H9 (cell line): ENCODE data around the gene DUOX2. TPM values are rescaled to one million over a fixed set of nuclear protein-coding genes. Genes with fewer than 3 reads are reported as not detected.

Experiments
- DNase-seq: peaks from one replicate; pipeline ENCODE4 v3.0.0-alpha.2; 2017
- H2AFZ ChIP-seq: one replicate; pipeline ENCODE4 v1.6.1; 2013; ENCODE audit warnings: mild to moderate bottlenecking, low read length, control low read depth, moderate library complexity
- H2AK5ac ChIP-seq: 2 replicates; pipeline ENCODE4 v1.6.1; 2013; ENCODE audit warnings: low read length, control low read depth, mixed read lengths; ENCODE audit not compliant: insufficient read length
- H2BK120ac ChIP-seq: one replicate; pipeline ENCODE4 v1.6.1; 2013; ENCODE audit warnings: low read depth, mild to moderate bottlenecking, low read length, control low read depth, inconsistent platforms; ENCODE audit not compliant: poor library complexity, severe bottlenecking
- H2BK12ac ChIP-seq: 2 replicates; pipeline ENCODE4 v1.6.1; 2013; ENCODE audit warnings: low read length, control low read depth, mixed read lengths, low read depth; ENCODE audit not compliant: insufficient read length
- H2BK15ac ChIP-seq: 2 replicates; pipeline ENCODE4 v1.6.1; 2013; ENCODE audit warnings: low read depth, low read length, control low read depth
- H2BK20ac ChIP-seq: one replicate; pipeline ENCODE4 v1.6.1; 2013; ENCODE audit warnings: low read depth, mild to moderate bottlenecking, low read length, control low read depth, inconsistent platforms; ENCODE audit not compliant: poor library complexity, severe bottlenecking
- H2BK5ac ChIP-seq: 2 replicates; pipeline ENCODE4 v1.6.1; 2013; ENCODE audit warnings: low read length, control low read depth, mixed read lengths; ENCODE audit not compliant: insufficient read length
- H3K14ac ChIP-seq: 2 replicates; pipeline ENCODE4 v1.6.1; 2013; ENCODE audit warnings: low read length, control low read depth; ENCODE audit not compliant: insufficient read depth
- H3K18ac ChIP-seq: 2 replicates; pipeline ENCODE4 v1.6.1; 2013; ENCODE audit warnings: low read depth, mild to moderate bottlenecking, mixed read lengths, low read length, control low read depth; ENCODE audit not compliant: insufficient read length
- H3K23ac ChIP-seq: 2 replicates; pipeline ENCODE4 v1.6.1; 2013; ENCODE audit warnings: low read length, control low read depth, mixed read lengths, low read depth; ENCODE audit not compliant: insufficient read length
- H3K23me2 ChIP-seq: 2 replicates; pipeline ENCODE4 v1.6.1; 2013; ENCODE audit warnings: low read depth, mild to moderate bottlenecking, mixed read lengths, low read length, control low read depth; ENCODE audit not compliant: insufficient read length, poor library complexity, severe bottlenecking
- H3K27ac ChIP-seq: 2 replicates; pipeline ENCODE4 v1.5.1; 2013; ENCODE audit warnings: low read length, control low read depth, mixed read lengths, low read depth; ENCODE audit not compliant: insufficient read length
- H3K27me3 ChIP-seq: 2 replicates; pipeline ENCODE4 v1.6.1; 2013; ENCODE audit warnings: low read length, control low read depth, inconsistent platforms; ENCODE audit not compliant: insufficient read depth
- H3K4ac ChIP-seq: 2 replicates; pipeline ENCODE4 v1.6.1; 2013; ENCODE audit warnings: low read depth, mild to moderate bottlenecking, control low read depth, inconsistent platforms, low read length, moderate library complexity
- H3K4me1 ChIP-seq: 2 replicates; pipeline ENCODE4 v1.6.1; 2013; ENCODE audit warnings: low read length, control low read depth, inconsistent platforms; ENCODE audit not compliant: insufficient read depth
- H3K4me2 ChIP-seq: 2 replicates; pipeline ENCODE4 v1.6.1; 2013; ENCODE audit warnings: low read length, control low read depth, mixed read lengths; ENCODE audit not compliant: insufficient read length, insufficient read depth
- H3K56ac ChIP-seq: 2 replicates; pipeline ENCODE4 v1.6.1; 2013; ENCODE audit warnings: low read depth, mild to moderate bottlenecking, mixed read lengths, low read length, control low read depth; ENCODE audit not compliant: insufficient read length
- H3K79me1 ChIP-seq: 2 replicates; pipeline ENCODE4 v1.6.1; 2013; ENCODE audit warnings: low read depth, mild to moderate bottlenecking, moderate library complexity, low read length, control low read depth, inconsistent platforms; ENCODE audit not compliant: insufficient read depth, poor library complexity, severe bottlenecking
- H3K79me2 ChIP-seq: 2 replicates; pipeline ENCODE4 v1.6.1; 2013; ENCODE audit warnings: low read length, control low read depth, inconsistent platforms; ENCODE audit not compliant: insufficient read depth
- H3K9ac ChIP-seq: 2 replicates; pipeline ENCODE4 v1.6.1; 2013; ENCODE audit warnings: low read length, control low read depth, mixed read lengths; ENCODE audit not compliant: insufficient read length; ENCODE audit errors: extremely low read depth
- H3K9me3 ChIP-seq: one replicate; pipeline ENCODE4 v1.6.1; 2013; ENCODE audit warnings: low read depth, low read length, inconsistent platforms; ENCODE audit not compliant: control insufficient read depth
- H3T11ph ChIP-seq: one replicate; pipeline ENCODE4 v1.6.1; 2013; ENCODE audit warnings: mild to moderate bottlenecking, low read length, control low read depth, inconsistent platforms
- H4K20me1 ChIP-seq: one replicate; pipeline ENCODE4 v1.6.1; 2013; ENCODE audit not compliant: control insufficient read depth, insufficient read length, insufficient read depth
- H4K5ac ChIP-seq: 2 replicates; pipeline ENCODE4 v1.6.1; 2013; ENCODE audit warnings: low read depth, mild to moderate bottlenecking, mixed read lengths, low read length, control low read depth; ENCODE audit not compliant: insufficient read length
- H4K8ac ChIP-seq: replicated peaks from 2 replicates; pipeline ENCODE4 v1.6.1; 2013; ENCODE audit warnings: low read length, control low read depth, mixed read lengths, low read depth; ENCODE audit not compliant: insufficient read length
- H4K91ac ChIP-seq: 2 replicates; pipeline ENCODE4 v1.6.1; 2013; ENCODE audit warnings: low read depth, mild to moderate bottlenecking, moderate library complexity, mixed read lengths, low read length, control low read depth; ENCODE audit not compliant: insufficient read length
- H3K27ac Mint-ChIP-seq, 3 experiments: 2 replicates in 2 of 3; 3 replicates in 1 of 3; pipeline ENCODE4 v1.8.0; 2020 to 2021; ENCODE audit warnings: mixed read lengths in 3 of 3, mild to moderate bottlenecking in 1 of 3, moderate library complexity in 1 of 3
- H3K27me3 Mint-ChIP-seq: 2 replicates; pipeline ENCODE4 v1.8.0; 2021; ENCODE audit warnings: low read depth, mild to moderate bottlenecking, moderate library complexity, mixed read lengths
- H3K36me3 Mint-ChIP-seq, 3 experiments: 2 replicates in 2 of 3; 3 replicates in 1 of 3; pipeline ENCODE4 v1.8.0; 2020 to 2021; ENCODE audit warnings: low read depth in 3 of 3, mixed read lengths in 3 of 3; ENCODE audit not compliant: insufficient read depth in 1 of 3
- H3K4me1 Mint-ChIP-seq, 2 experiments: 2 replicates each; pipeline ENCODE4 v1.8.0; 2020; ENCODE audit warnings: mixed read lengths in 2 of 2
- H3K4me3 Mint-ChIP-seq, 2 experiments: 2 replicates in 1 of 2; 3 replicates in 1 of 2; pipeline ENCODE4 v1.8.0; 2020 to 2021; ENCODE audit warnings: mild to moderate bottlenecking in 2 of 2, mixed read lengths in 2 of 2, moderate library complexity in 1 of 2
- H3K9me3 Mint-ChIP-seq, 2 experiments: 2 replicates in 1 of 2; 3 replicates in 1 of 2; pipeline ENCODE4 v1.8.0; 2020; ENCODE audit warnings: mild to moderate bottlenecking in 2 of 2, mixed read lengths in 2 of 2, moderate library complexity in 1 of 2
- CTCF ChIP-seq: fragments of 200-600 bp; sonication (generic); conservative IDR thresholded peaks from 3 replicates; pipeline ENCODE4 v1.8.0; 2021; ENCODE audit warnings: antibody characterized with exemption, mild to moderate bottlenecking
- WGBS: extraction: QIAGEN DNeasy Blood & Tissue Kit; methylation state at CpG from one replicate; pipeline ENCODE4 v1.1.7; 2013; ENCODE audit warnings: missing lambda C conversion rate, low lambda C conversion rate, mixed read lengths; ENCODE audit not compliant: insufficient read length; ENCODE audit errors: extremely low coverage; 5-methylcytosine and 5-hydroxymethylcytosine counted together
- total RNA-seq: library from RNA; stranded (reverse); gene quantifications from 2 replicates; pipeline ENCODE4 v1.2.1, GENCODE V29; 2021

Gene DUOX2
- total RNA-seq, 1 experiment from 2014 or later: 0.42 TPM

GRCh38 chr15:45156744-45157455, 42.9 kb upstream of the DUOX2 start:
- no peak overlapping the region for H3K4ac ChIP-seq
- H4K91ac ChIP-seq: no peak overlapping the region
- no peak overlapping the region for H2BK120ac ChIP-seq
- peaks cover 17% of the 10 kb centered on the region; the same call in 1 of the 2 replicates for H3K27me3 Mint-ChIP-seq
- no peak for TF ChIP-seq CTCF
- no peak overlapping the region for H3K4me2 ChIP-seq
- no peaks in the 10 kb centered on the region for H3K27me3 ChIP-seq
- H2AFZ ChIP-seq: no peak overlapping the region
- no peak overlapping the region for H2AK5ac ChIP-seq
- H2BK15ac ChIP-seq: no peak overlapping the region
- no peak overlapping the region for H2BK5ac ChIP-seq
- H3K4me1 Mint-ChIP-seq: peaks cover 13 to 23% of the 10 kb centered on the region in 2 experiments
- DNase-seq: no peak
- no peaks in the 10 kb centered on the region for H4K20me1 ChIP-seq
- H4K8ac ChIP-seq: no peak overlapping the region
- H3K27ac Mint-ChIP-seq: peak overlapping the region in 2 of 3 experiments; percentile 5 to 46; a peak in 4 of 7 replicates
- H2BK12ac ChIP-seq: no peak overlapping the region
- no peak overlapping the region for H3T11ph ChIP-seq
- H3K23ac ChIP-seq: no peak overlapping the region
- H3K9ac ChIP-seq: no peak overlapping the region
- H3K27ac ChIP-seq: no peak overlapping the region
- no peak overlapping the region for H3K4me3 Mint-ChIP-seq
- WGBS: no CpG with 5 or more reads among the region's 7 CpGs
- H3K79me1 ChIP-seq: no peaks in the 10 kb centered on the region
- H3K9me3 Mint-ChIP-seq: no peaks in the 10 kb centered on the region; a peak in 1 of 5 replicates
- no peak overlapping the region for H3K56ac ChIP-seq
- H3K36me3 Mint-ChIP-seq: no peaks in the 10 kb centered on the region
- H3K9me3 ChIP-seq: no peaks in the 10 kb centered on the region
- H2BK20ac ChIP-seq: no peak overlapping the region
- peak overlapping the region; percentile 28; the same call in 1 of the 2 replicates for H3K14ac ChIP-seq
- no peak overlapping the region for H4K5ac ChIP-seq
- no peak overlapping the region for H3K18ac ChIP-seq
- no peaks in the 10 kb centered on the region for H3K79me2 ChIP-seq
- H3K23me2 ChIP-seq: no peaks in the 10 kb centered on the region
- peaks cover 2% of the 10 kb centered on the region; the same call in 1 of the 2 replicates for H3K4me1 ChIP-seq
